Mesenteric fat pad (tissue), 1 donor: ENCODE data around the gene CNPY1. TPM values are rescaled to one million over a fixed set of nuclear protein-coding genes. Genes with fewer than 3 reads are reported as not detected.

ENCODE experiments used
- DNase-seq: peaks from one replicate; pipeline ENCODE4 v3.0.0-alpha.2; 2020; ENCODE audit warnings: low spot score
- total RNA-seq: library from RNA; stranded (reverse); fragmentation: NEBNext Ultra II Directional; extraction: Animal tissue kit (Norgen Biotek cat#: 25700); gene quantifications from one replicate; pipeline ENCODE4 v1.2.1, GENCODE V29; 2021
- donor health status: DM: yes; HTN: yes; CAD: no.

CNPY1 gene
- total RNA-seq, 1 donor from 2014 or later: not detected

- no peak for DNase-seq
Observed at GRCh38 chr7:155469311-155470185, 76.8 kb downstream of the CNPY1 start.

- DNase-seq: no peak
Observed at GRCh38 chr7:155468785-155469148, 77.6 kb downstream of the CNPY1 start.

- no peak for DNase-seq
Observed at GRCh38 chr7:155467846-155468784, 78.2 kb downstream of the CNPY1 start.

- no peak for DNase-seq
Observed at GRCh38 chr7:155466814-155467733, 79.3 kb downstream of the CNPY1 start.

GRCh38 chr7:155466142-155466813, 80.1 kb downstream of the CNPY1 start:
- DNase-seq: no peak

GRCh38 chr7:155465761-155466141, 80.6 kb downstream of the CNPY1 start:
- no peak for DNase-seq

- DNase-seq: no peak
Observed at GRCh38 chr7:155464948-155465739, 81.2 kb downstream of the CNPY1 start.

- no peak for DNase-seq
Observed at GRCh38 chr7:155464183-155464582, 82.2 kb downstream of the CNPY1 start.

GRCh38 chr7:155463114-155463811, 83.1 kb downstream of the CNPY1 start:
- DNase-seq: no peak

- DNase-seq: no peak
Observed at GRCh38 chr7:155462163-155462735, 84.1 kb downstream of the CNPY1 start.

- no peak for DNase-seq
Observed at GRCh38 chr7:155461631-155462030, 84.7 kb downstream of the CNPY1 start.

- no peak for DNase-seq
Observed at GRCh38 chr7:155460926-155461613, 85.3 kb downstream of the CNPY1 start.

- no peak for DNase-seq
Observed at GRCh38 chr7:155459700-155460461, 86.5 kb downstream of the CNPY1 start.

- DNase-seq: no peak
Observed at GRCh38 chr7:155458878-155459699, 87.3 kb downstream of the CNPY1 start.

GRCh38 chr7:155458111-155458877, 88.1 kb downstream of the CNPY1 start, which contains the start of gene EN2:
Gene EN2 (plus strand): TSS chr7:155458129. CDS start chr7:155458378, 249 bp downstream.
- no peak for DNase-seq
